CD4-positive, alpha-beta T cell treated with Interleukin-4 for 4 hours (primary cell): ENCODE measurements around the gene SPPL3.
"Not testable (repeated sequence)": the region's sequence is repeated elsewhere in the genome, so short reads cannot be mapped to it uniquely, and the experiment has no call there.

ENCODE experiments used
- DNase-seq: peaks from one replicate; pipeline ENCODE4 v3.0.0-alpha.2; 2020

SPPL3 gene

GRCh38 chr12:120739821-120740613 is 164.1 kb downstream of the SPPL3 start:
- DNase-seq, result no peak

- DNase-seq, result no peak
These were observed 165.0 kb downstream of the SPPL3 start for GRCh38 chr12:120739031-120739762.

- no peak for DNase-seq
These were observed 165.7 kb downstream of the SPPL3 start for GRCh38 chr12:120738252-120739030.

DNA sequence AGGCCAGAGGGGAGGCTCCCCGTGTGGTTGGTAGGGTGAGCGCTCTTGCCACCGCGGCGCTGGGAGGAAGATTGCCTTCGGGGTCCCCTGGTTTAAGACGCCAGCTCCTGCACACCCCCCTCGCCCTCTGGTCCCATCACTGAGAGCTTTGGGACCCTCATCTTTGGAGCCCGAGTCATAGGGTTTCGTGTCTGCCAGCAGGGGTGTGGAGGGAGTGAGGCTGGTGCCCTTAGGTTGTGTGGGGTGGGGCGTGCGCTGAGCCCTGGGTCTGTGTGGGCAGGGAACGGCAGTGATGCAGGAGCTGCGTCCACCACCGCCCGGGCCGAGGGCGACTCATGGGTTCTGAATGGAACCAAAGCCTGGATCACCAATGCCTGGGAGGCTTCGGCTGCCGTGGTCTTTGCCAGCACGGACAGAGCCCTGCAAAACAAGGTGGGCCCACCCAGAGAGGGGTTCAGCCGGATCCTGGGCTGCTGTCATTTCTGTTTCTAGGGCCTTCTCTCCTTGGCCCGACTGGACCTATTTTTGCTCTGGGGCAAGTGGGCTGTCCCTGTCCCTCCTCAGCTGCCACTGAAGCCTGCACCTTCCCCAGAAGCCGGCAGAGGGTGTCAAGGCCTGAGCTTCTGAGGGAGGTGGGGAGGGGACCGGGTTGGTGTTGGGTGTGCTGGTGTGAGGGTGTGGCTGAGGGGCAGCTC is 166.5 kb downstream of the SPPL3 start:
- DNase-seq, result no peak

- no peak for DNase-seq
These were observed 167.5 kb downstream of the SPPL3 start for GRCh38 chr12:120736404-120737331.

DNA sequence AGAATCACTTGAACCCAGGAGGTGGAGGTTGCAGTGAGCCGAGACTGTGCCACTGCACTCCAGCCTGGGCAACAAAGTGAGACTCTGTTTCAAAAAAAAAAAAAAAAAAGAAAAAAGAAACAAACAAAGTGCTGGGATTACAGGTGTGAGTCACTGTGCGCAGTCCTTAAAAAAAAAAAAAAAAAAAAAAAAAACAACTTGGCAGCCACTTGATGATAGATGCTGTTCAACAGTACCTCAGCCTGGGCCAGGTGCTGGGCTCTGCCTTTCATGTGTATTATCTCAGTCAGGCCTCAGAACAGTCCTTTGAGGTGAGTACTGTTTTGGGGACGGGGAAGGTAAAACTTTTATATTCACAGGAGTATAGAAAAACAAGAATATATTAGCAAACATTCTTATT is 169.0 kb downstream of the SPPL3 start:
- DNase-seq, result no peak

DNA sequence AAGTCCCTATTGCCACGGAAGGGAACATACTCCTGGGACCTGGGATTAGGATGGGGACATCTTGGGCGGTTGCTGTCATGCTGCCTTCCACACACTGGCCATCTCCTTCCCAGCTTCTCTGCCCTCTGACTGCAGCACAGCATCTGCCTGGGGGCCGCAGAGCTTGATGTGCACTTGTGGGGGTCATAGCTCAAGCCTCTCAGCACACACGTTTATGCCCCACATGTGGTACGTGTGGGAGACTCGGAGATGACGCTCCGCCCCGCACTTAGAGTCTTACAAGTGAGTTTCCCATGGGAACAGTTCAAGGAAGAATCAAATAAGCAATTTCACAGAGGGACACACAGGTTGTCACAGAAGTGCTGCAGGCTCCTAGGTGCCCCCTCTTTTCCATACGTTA is 169.9 kb downstream of the SPPL3 start:
- DNase-seq, result no peak

DNA sequence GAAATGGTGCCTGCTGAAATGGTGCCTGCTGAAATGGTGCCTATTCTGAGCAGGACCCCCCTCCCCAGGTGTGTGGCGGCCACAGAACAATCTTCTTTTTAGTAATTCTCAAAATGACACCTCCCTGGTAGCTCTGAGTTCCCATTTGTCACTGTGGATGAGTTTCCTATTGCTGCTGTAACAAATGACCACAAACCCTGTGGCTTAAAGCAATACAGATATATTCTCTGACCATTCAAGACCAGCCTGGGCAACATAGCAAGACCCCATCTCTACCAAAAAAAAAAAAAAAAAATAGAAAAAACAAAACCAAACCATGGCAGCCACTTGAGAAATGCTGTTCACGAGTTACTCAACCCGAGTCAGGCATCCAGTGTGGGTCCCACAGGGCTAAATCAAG is 170.6 kb downstream of the SPPL3 start:
- DNase-seq, result no peak

- DNase-seq, result not testable (repeated sequence)
These were observed 172.0 kb downstream of the SPPL3 start for GRCh38 chr12:120732198-120732597.

- DNase-seq, result no peak
These were observed 177.2 kb downstream of the SPPL3 start for GRCh38 chr12:120726961-120727360.

GRCh38 chr12:120726510-120726793 is 177.7 kb downstream of the SPPL3 start:
- DNase-seq, result no peak

GRCh38 chr12:120725659-120726509 is 178.3 kb downstream of the SPPL3 start, which contains the start of gene ACADS:
ACADS (plus strand) TSS chr12:120725826; CDS start chr12:120725886, 60 bp downstream.
- peak; percentile 80 for DNase-seq

DNA sequence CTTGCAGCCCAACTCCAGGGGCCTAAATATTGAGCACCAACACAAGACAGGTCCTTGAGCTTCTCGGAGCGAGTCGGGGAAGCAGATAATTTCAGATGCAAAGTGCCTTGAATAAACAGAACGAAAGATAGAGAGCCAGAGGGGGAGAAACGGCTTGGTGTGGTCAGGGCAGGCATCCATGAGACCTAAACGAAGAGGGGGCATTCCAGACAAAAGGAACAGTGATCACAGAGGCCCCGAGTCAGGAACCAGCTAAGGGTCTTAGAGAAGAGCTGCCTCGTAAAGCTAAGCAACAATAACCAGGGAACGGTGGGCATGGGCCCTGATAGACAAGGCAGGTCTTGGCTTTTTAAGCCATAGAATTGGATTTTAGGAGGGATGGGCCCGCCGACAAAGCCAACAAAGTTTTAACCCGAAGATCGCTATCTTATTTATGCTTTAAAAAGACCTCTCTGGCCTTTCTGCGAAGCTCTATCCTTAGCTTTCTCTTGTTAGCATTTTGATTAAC is 179.0 kb downstream of the SPPL3 start:
- DNase-seq, result no peak

DNA sequence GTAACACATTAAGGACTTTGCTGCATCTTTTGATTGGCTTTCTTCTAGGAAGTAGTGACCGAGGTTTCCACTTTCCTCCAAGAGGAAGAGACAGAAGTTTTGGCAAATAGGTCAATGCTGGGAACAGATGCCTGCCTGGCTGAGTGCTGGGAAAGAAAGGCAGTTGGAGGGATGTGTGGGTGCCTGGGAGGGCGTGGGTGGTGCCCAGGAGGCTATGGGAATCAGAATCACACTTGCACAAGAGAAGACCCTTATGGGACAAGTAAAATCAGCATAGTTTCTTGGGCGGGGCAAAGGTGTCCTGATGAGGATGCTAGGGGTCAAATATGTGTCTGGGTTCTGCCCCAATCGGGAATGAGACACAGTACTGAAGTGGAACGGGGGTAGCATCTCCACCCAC is 179.4 kb downstream of the SPPL3 start:
- no peak for DNase-seq

- no peak for DNase-seq
These were observed 181.4 kb downstream of the SPPL3 start for GRCh38 chr12:120722784-120723183.

GRCh38 chr12:120721866-120722265 is 182.3 kb downstream of the SPPL3 start:
- no peak for DNase-seq

DNA sequence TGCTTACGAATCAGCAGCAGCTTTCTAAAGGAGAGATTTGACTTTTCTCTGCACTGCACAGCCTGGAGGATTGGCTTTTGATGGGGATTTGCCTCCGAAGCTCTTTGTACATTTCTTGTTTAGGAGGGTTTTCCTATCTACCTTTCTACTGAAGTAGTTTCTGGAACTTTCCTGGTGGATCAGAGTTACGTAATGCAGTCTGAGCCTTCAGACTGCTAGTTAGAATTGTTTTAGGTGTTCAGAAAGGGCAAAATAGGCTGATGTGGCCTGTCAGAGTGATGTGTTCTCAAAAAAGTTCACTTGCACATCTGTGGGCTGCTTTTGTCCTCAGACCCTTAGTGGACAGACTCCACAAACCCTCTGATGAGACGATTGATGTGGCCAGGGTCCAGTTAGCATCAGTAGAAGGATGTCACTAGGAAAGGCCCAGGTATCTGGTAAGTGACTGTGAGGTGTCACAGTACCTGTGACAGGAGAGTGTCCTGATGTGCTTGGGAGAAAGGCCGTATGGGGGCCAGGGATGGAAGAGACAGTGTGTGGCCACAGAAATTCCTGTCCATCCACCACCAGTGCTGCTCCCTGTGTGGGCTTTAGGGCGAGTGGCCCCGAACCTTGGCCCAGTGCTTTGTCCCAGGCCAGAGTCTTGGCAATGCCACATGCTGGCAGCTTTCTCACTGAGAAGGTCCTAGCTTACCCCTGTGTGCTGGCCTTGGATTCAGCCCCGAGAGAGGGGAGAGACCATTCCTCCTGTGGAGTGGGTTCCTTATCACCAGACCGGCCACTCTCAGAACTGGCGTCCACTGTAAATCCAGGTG is 183.0 kb downstream of the SPPL3 start:
- no peak for DNase-seq

DNA sequence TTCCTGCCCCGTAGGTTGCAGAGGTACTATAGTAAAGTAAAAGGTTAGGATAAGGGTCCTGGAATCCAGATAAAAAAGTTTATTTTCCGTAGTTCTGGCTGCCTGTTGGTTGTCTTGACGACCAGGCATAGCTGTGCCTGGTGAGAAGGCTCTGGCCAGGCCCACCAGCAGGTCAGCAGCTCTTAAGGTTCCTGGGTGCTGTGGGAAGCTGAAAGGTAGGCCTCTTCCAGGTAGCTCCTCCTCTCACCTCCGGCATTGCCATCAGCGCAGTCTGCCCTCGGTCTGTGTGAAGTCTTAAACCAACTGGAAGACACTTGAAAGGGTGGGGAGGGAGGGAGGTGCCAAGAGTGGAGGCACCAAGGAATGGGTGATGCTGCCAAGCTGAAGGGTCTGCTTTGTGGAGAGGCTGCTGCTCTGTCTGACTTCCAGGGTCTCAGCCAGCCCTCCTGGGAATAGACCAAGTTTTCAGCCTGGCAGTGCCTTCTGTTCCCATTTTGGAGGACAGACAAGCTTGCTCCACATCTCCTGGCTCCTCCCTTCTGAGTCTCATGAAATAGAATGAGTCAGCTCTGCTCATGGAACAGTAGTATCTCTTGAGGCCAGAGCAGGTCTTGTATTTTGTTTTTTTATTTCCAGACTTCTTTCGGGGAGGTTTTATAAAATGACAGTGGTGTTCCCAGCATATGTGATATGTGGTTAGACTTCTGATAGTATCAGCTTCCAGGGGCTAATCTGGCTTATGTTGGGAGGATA is 183.7 kb downstream of the SPPL3 start:
- DNase-seq, result no peak
